Measurements from ENCODE around the gene NCDN. TPM values are rescaled to one million over a fixed set of nuclear protein-coding genes. Genes with fewer than 3 reads are reported as not detected.

NCDN gene
- total and polyA plus RNA-seq, 8 donors, result 18.2 to 42.1 (median 22.1) TPM

DNA sequence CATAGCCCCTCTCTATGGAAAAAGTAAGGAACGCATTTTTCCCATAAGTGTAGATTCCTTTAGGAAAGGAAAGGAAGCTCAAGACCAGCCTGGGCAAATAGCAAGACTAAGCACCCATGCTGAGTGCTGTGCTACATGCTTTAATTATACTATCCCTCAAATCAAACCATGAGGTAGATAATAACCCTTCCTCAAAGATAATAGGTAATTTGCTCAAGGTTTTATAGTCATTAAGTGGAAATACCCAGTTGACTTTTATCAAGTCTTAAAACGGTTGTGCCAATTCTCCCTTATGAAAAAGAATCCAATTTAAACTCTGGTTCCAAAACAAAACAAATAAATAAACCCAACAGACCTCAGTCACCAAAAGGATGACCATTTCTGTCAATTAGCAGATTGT, 3.7 kb upstream of the NCDN start:
- H3K36me3 ChIP-seq, result peaks cover 0 to 49% of the 10 kb centered on the region in 2 donors
- H3K27ac ChIP-seq, result peak overlapping the region; percentile 37 to 99
- ATAC-seq (no peak), DNase-seq (no peak)
- intact Hi-C loops (cut with DNase I), result no loop called here
- no peaks in the 10 kb centered on the region for H3K27me3 ChIP-seq
- TF ChIP-seq, protein P1, sequence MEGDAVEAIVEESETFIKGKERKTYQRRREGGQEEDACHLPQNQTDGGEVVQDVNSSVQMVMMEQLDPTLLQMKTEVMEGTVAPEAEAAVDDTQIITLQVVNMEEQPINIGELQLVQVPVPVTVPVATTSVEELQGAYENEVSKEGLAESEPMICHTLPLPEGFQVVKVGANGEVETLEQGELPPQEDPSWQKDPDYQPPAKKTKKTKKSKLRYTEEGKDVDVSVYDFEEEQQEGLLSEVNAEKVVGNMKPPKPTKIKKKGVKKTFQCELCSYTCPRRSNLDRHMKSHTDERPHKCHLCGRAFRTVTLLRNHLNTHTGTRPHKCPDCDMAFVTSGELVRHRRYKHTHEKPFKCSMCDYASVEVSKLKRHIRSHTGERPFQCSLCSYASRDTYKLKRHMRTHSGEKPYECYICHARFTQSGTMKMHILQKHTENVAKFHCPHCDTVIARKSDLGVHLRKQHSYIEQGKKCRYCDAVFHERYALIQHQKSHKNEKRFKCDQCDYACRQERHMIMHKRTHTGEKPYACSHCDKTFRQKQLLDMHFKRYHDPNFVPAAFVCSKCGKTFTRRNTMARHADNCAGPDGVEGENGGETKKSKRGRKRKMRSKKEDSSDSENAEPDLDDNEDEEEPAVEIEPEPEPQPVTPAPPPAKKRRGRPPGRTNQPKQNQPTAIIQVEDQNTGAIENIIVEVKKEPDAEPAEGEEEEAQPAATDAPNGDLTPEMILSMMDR (IDR thresholded peaks at IDR 0.05), result no peak
- peaks cover 18 to 51% of the 10 kb centered on the region in 2 donors for H3K4me1 ChIP-seq
- no peak overlapping the region for H3K4me3 ChIP-seq
- H3K9me3 ChIP-seq, result no peaks in the 10 kb centered on the region

DNA sequence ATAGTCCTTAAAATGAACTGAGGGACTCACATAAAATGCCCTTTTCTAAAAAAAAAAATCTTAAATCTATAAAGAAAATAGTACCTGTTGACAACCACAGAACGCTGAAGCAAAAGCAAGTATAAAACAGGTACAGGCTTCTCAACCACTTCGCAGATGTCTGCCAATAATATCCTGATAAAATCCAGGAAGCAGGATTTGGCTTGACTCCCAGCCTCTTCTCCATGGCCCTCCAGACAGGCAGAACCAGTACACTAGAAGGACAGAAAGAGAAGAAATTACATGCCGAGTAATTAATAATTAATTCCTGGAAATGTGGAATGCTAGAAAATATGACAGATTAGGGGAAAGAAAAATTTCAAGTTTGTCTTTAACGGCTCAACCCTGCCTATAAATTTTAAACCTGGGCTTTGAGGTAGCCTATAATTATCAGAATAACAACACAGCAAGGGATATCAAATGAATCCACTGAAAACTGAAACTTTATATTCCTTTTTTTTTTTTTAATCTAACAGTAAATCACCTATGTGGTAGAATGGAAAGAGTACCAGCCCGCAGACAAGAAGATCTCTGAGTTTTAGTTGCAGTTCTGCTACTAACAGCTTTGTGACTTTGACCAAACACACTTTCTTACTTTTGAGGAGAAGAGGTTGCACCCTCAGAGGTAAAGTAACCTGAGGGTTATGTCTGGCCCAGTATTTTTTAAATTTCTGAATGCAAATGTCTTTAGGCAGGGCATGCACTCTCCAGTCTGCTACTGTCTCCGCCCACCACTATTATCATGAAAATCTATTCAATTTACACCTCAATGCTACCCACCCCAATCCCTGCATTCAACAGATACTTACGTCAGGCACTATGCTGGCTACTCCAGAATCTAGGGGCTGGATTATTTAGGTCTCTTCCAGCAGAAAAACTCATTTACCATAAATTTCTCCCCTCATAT, 3.1 kb upstream of the NCDN start:
- ATAC-seq, result no peak
- no peaks in the 10 kb centered on the region for H3K9me3 ChIP-seq
- H3K4me1 ChIP-seq, result peaks cover 18 to 58% of the 10 kb centered on the region in 2 donors

DNA sequence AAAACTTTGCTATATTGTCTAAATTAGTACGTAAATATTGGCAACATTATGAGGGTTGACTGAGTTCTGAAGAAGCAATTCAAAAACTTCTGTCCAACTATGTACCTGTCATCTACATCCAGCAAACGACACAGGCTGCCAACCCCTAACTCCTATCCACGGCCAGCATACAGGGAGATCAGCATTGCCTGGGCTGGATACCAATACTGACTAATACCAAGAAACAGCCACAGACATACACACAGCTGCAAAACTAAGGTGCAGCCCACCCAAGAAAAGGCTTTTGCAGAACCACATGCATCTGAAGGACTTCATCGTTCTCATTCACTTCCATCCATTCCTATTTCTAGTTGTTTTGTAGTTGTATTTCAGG, 2.4 kb upstream of the NCDN start:
- Histone ChIP-seq H3K27ac (peak overlapping the region; percentile 37 to 99), H3K9me3 (no peaks in the 10 kb centered on the region), H3K4me3 (no peak overlapping the region), H3K4me1 (peaks cover 18 to 62% of the 10 kb centered on the region in 2 donors), H3K36me3 (peaks cover 0 to 40% of the 10 kb centered on the region in 2 donors), H3K27me3 (no peaks in the 10 kb centered on the region)
- ATAC-seq, result no peak
- DNase-seq, result no peak
- TF ChIP-seq, protein P1 (IDR thresholded peaks at IDR 0.05), result no peak
- intact Hi-C loops (cut with DNase I), result no loop called here

More for the DNA sequence above, 3.1 kb upstream of the NCDN start:
- H3K36me3 ChIP-seq, result peaks cover 0 to 43% of the 10 kb centered on the region in 2 donors
- no peak overlapping the region for H3K4me3 ChIP-seq
- no peaks in the 10 kb centered on the region for H3K27me3 ChIP-seq
- peak overlapping the region; percentile 37 to 99 for H3K27ac ChIP-seq
- intact Hi-C loops (cut with DNase I), result no loop called here
- TF ChIP-seq, protein P1 (IDR thresholded peaks at IDR 0.05), result no peak
- DNase-seq, result no peak

DNA sequence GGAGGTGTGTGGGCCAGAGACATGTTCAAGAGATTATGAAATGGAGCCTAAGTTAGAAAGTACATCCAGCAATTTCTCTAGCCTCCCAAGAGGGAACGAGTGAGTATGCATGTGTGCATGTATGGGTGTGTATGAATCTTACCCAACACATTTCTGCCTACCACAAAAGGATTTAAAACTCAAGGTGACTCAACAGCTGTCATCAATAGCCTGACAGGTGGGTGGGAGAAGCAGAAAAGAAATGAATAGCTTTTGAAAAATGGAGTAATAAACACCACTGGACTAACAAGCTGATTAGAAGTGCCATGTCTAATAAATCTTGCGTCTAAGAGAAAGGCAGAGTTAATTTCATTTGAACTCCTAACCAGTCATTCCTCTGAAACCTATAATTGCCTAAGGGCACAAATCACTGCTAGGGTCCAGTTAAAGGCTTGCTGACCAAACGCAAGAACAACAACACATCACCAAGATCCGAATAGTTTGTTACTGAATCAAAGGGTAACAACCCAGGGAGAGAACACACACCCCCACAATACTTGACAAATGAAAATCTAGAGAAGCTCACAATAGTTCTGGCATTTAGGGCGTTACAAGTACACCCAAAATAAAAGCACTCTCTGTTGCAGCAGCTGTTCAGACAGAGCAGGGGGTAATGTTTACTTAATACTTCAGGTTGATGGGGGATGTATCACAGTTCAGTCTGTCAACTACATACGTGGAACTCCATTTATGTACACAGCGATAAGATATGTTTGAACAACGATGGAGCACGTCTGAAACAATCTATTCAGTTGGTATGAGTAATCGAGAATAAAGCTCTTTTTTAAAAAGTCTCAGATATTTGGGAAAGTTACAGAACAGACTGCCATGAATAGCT, 1.8 kb upstream of the NCDN start:
- Histone ChIP-seq H3K27ac (peak overlapping the region; percentile 94 to 99), H3K27me3 (no peaks in the 10 kb centered on the region), H3K36me3 (peaks cover 0 to 38% of the 10 kb centered on the region in 2 donors), H3K4me1 (peaks cover 18 to 68% of the 10 kb centered on the region in 2 donors), H3K9me3 (no peaks in the 10 kb centered on the region), H3K4me3 (peak overlapping the region in 1 of 2 donors; percentile 73)
- DNase-seq, result no peak
- intact Hi-C loops (cut with DNase I), result no loop called here
- TF ChIP-seq, protein P1 (IDR thresholded peaks at IDR 0.05), result no peak
- peak; percentile 47 for ATAC-seq
